GM21390 (cell line): ENCODE measurements around the gene CABCOCO1.
A peak's percentile ranks its signal among the peaks of the same experiment; 100 is the strongest.

Source experiments
- ATAC-seq: cut with Tn5 transposase; IDR thresholded peaks from one replicate; pipeline ENCODE4 v1.9.1; 2021; ENCODE audit not compliant: unreplicated experiment

CABCOCO1 gene

GRCh38 chr10:61779950-61780659 is 117.4 kb downstream of the CABCOCO1 start:
- ATAC-seq = no peak

GRCh38 chr10:61780732-61781131 is 118.0 kb downstream of the CABCOCO1 start:
- no peak for ATAC-seq

GRCh38 chr10:61781969-61782403 is 119.3 kb downstream of the CABCOCO1 start:
- ATAC-seq = no peak

GRCh38 chr10:61784354-61785133 is 121.8 kb downstream of the CABCOCO1 start:
- no peak for ATAC-seq

- ATAC-seq = no peak
These were observed 122.9 kb downstream of the CABCOCO1 start for GRCh38 chr10:61785473-61786105.

- ATAC-seq = peak; percentile 97
These were observed 124.0 kb downstream of the CABCOCO1 start for GRCh38 chr10:61786728-61787127.

DNA sequence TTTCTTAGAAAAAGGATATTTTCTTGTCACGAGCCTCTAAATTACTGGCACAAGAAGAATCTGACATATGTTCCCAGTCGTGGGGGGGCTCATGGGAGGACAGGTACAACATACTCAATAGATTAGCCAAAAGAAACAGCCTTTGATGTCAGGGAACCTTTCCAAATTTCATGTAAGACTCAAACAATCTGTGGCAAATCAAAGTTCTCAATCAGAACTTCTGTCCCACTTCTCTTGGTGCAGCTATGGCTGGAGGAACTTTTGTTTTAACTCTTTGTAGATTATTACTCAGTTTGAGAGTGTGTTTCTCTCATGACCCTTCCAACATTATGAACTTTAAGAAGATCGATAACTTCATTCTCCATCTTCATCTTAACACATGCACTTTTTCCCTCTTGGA is 124.4 kb downstream of the CABCOCO1 start:
- ATAC-seq = no peak

DNA sequence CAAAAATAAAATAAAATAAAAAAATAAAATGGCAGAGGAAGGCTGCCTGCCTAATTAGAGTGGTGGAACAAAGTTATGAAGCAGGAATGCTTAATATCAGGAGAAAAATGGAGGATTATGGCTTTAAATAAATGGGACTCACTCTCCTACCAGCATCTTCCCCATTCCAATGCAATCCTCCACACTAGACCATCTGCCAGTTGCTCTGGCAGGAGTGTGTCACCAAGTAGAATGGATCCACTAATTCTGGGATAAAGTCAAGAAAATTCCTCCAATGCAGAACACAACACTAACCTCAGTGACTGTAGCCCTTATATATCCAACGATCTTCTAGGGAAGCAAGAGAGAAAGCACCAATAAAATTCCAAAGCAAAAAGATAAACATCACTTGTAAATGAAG is 126.3 kb downstream of the CABCOCO1 start:
- ATAC-seq = no peak

DNA sequence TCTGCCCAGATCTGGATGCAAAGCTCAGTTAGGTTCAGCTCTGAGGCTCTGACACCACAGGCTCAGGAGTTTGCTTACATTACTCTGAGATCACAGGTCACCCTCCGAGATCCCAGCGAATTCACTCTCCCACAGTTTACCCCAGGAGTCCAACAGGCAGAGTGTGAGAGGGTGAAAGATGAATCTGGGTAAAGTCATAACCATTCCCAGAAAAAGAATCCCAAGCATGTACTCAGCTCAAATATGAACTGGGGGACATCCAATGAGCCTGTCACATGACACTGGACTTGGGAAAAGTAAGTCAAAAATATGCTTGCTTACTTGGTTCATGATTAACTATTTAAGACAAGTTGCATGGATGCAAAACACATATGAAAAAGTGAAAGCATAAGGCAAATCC is 128.5 kb downstream of the CABCOCO1 start:
- no peak for ATAC-seq

- no peak for ATAC-seq
These were observed 129.5 kb downstream of the CABCOCO1 start for GRCh38 chr10:61792097-61792716.

- ATAC-seq = no peak
These were observed 130.2 kb downstream of the CABCOCO1 start for GRCh38 chr10:61792921-61793320.

DNA sequence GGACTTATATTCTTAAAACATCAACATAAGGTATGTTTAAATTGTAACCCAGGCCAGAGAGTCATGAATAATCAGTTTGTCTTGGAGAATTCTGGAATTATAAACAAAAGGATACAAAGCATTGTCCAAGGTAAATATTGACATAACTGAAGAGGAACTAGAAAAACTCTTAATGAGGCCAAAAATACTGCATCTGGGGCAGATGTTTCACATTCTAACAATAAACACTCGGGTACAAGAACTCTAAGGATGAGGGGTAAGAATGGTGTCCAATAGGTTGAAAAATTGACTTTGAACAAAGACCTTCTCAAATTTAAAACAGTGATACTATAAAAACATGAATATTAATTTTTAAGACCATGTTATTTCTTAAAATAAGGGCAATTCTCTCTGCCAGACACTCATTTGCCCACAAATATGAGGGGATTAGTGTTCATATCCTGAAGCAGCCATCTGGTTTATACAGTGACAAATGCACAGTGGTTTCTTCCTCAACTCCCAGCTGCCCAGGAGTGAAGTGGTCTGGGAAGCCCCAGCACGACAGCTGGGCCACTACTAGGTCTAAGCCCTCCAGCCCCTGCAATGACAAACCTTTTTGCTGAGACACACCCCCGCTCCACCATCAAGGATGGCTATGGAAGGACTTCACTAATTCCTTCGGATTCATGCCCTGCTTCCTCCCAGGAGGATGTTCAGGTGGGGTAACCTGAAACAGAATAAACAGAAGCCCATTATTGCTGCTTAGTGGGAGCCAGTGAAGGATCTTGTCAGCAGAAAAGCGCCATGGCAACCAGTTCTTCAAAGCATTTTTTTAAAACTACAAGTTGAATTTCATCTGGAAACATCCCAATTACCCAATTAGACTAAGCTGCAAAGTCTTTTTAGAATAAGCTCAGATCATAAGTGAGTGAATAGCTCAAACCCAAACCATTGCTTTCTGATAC is 131.3 kb downstream of the CABCOCO1 start:
- no peak for ATAC-seq

- ATAC-seq = no peak
These were observed 132.4 kb downstream of the CABCOCO1 start for GRCh38 chr10:61795147-61795546.

- no peak for ATAC-seq
These were observed 132.8 kb downstream of the CABCOCO1 start for GRCh38 chr10:61795551-61795950.

DNA sequence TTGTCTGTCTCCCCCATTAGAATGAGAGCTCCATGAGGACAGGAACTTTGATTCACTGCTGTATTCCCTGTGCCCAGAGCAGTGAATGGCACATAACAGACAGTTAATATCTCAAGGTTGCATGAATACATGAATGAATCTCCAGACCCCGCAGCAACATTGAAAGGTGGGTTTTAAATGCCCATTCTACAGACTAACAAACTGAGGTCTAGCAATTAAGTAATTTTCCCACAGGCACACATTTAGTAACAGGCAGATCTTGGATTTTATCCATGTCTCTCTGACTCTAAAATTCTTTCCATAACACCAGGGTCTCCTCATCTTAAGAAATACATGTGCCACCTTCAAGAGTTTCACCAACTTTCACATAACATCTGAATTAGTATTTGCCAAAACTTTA is 134.1 kb downstream of the CABCOCO1 start:
- no peak for ATAC-seq

DNA sequence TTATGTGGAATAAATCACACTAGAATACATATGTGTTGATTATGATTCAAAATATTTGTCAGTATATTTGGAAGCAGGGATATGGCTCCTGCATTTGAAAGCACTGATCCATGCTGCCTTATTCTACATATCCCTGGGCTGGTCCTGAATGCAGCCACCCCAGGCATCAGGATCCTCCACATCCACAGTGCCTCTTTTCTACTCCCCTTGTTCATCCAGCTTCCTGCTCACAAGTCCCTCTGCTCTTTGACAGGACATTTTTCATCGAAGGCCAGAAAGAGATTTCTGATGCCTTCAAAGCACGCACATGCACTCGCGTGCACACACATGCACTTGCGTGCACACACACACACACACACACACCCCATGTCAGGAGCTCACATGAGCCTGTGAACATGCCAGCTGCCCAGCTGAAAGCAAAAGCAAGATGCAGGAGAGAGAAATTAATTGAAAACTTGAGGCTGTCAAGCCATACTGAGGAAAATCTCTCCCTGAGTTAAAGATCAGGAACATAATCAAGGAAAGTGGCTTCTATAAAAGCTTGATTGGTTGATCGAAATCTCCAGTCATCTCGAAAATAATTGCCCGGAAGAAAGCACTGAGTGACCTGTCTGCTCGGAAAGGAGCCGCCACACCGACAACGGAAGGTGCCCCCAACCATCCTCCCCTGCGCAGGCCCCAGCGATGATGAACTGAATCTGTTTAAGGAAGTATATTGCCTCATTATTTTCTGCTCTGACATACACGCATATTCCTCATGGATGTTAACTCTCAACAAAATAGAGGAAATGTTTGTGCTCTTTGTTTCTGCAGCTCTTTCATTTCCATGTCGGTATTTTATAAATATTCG is 134.8 kb downstream of the CABCOCO1 start:
- ATAC-seq = no peak

GRCh38 chr10:61798713-61799112 is 136.0 kb downstream of the CABCOCO1 start:
- ATAC-seq = no peak

- ATAC-seq = no peak
These were observed 138.8 kb downstream of the CABCOCO1 start for GRCh38 chr10:61801484-61801883.

DNA sequence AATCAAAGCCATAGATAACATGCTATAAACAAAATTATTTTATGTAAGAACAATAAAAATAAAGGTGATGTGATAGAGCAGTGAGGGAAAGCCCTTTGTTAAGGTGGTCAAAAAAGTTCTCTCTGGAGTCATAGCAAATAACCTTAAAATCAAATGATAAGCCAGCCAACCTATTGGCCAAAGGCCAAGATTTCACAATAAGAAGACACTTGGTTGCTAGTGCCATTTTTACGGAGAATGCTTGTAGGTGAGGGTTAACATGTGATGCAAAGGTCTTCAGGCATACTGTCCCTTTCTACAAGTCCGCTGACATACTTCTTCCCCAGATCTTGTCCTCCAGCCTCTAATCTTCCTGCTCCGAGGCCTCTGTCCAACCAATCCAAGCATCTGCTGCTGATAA is 140.5 kb downstream of the CABCOCO1 start:
- ATAC-seq = no peak
